Caco-2 (cell line): ENCODE results near the gene RNF208. TPM values are rescaled to one million over a fixed set of nuclear protein-coding genes. Genes with fewer than 3 reads are reported as not detected.
A peak's percentile ranks its signal among the peaks of the same experiment; 100 is the strongest.

Experiments
- BruUV-seq: library from RNA; stranded (reverse); fragments of 400-500 nt; replicated peaks from 2 replicates; lab custom pipeline; 2021; lab: Mats Ljungman, UMichigan
- CTCF ChIA-PET: fragments of 300-600 bp; sonication (Branson Sonifier 250); formaldehyde crosslinking; loops from one replicate; lab custom pipeline; 2022; ENCODE audit warnings: antibody characterized with exemption; lab: Charles Lee
- POLR2A ChIA-PET: fragments of 300-600 bp; sonication (Branson Sonifier 250); formaldehyde crosslinking; loops from one replicate; lab custom pipeline; 2022; ENCODE audit warnings: antibody characterized with exemption; lab: Charles Lee
- DNase-seq, 2 experiments: peaks; one replicate each; pipeline versions ENCODE4 v3.0.0 to v3.0.0-alpha.2; 2020 to 2022
- H3K27me3 ChIP-seq: replicated peaks from 2 replicates; pipeline ENCODE4 v1.6.0; 2011; ENCODE audit warnings: low read length; ENCODE audit not compliant: control insufficient read depth, insufficient read depth
- H3K36me3 ChIP-seq: 2 replicates; pipeline ENCODE4 v1.5.1; 2011; ENCODE audit warnings: low read length; ENCODE audit not compliant: control insufficient read depth, insufficient read depth
- H3K4me1 ChIP-seq: fragments of 250-450 bp; sonication (Bioruptor Pico); 2 replicates; pipeline ENCODE4 v1.5.1; 2020; ENCODE audit warnings: mild to moderate bottlenecking
- H3K4me3 ChIP-seq: 2 replicates; pipeline ENCODE4 v1.5.1; 2011; ENCODE audit warnings: low read depth, mild to moderate bottlenecking, control low read depth, low read length
- H3K9me3 ChIP-seq: fragments of 250-450 bp; sonication (Bioruptor Pico); 2 replicates; pipeline ENCODE4 v1.5.1; 2020; ENCODE audit warnings: mild to moderate bottlenecking, moderate library complexity
- H3K27ac Mint-ChIP-seq: one replicate; pipeline ENCODE4 v1.8.0; 2022; ENCODE audit warnings: mixed read lengths; ENCODE audit not compliant: unreplicated experiment
- H3K27me3 Mint-ChIP-seq: one replicate; pipeline ENCODE4 v1.8.0; 2022; ENCODE audit warnings: mixed read lengths; ENCODE audit not compliant: insufficient read depth, unreplicated experiment
- H3K36me3 Mint-ChIP-seq: one replicate; pipeline ENCODE4 v1.8.0; 2022; ENCODE audit warnings: mild to moderate bottlenecking, mixed read lengths; ENCODE audit not compliant: insufficient read depth, unreplicated experiment
- H3K4me1 Mint-ChIP-seq: one replicate; pipeline ENCODE4 v1.8.0; 2022; ENCODE audit warnings: low read depth, mixed read lengths; ENCODE audit not compliant: unreplicated experiment
- H3K4me3 Mint-ChIP-seq: one replicate; pipeline ENCODE4 v1.8.0; 2022; ENCODE audit warnings: mild to moderate bottlenecking, moderate library complexity, mixed read lengths; ENCODE audit not compliant: unreplicated experiment
- H3K9me3 Mint-ChIP-seq: one replicate; pipeline ENCODE4 v1.8.0; 2022; ENCODE audit warnings: mixed read lengths; ENCODE audit not compliant: unreplicated experiment
- CTCF ChIP-seq, 2 experiments: fragments of 200-600 bp in 1 of 2; IDR thresholded peaks; 1 replicate in 1 of 2; 2 replicates in 1 of 2; pipeline versions ENCODE4 v1.5.1 to v1.8.0; 2011 to 2022; ENCODE audit warnings: antibody characterized with exemption in 1 of 2, control low read depth in 1 of 2, inconsistent platforms in 1 of 2, low read depth in 1 of 2, low read length in 1 of 2, mild to moderate bottlenecking in 1 of 2, moderate library complexity in 1 of 2; ENCODE audit not compliant: insufficient read depth in 1 of 2, severe bottlenecking in 1 of 2, unreplicated experiment in 1 of 2
- intact Hi-C: fragments of 100-400 bp; cut with micrococcal nuclease; formaldehyde crosslinking; loops from one replicate; pipeline ENCODE4 v1.10.0; 2022; ENCODE audit not compliant: unreplicated experiment
- total RNA-seq: library from RNA; stranded (reverse); gene quantifications from 2 replicates; pipeline ENCODE4 v1.2.3, GENCODE V29; 2022

Gene RNF208
- total RNA-seq, 1 experiment from 2014 or later, result 6.5 TPM

GRCh38 chr9:137172901-137173795 is 48.9 kb downstream of the RNF208 start:
- BruUV-seq, result no TSS peak
- Histone ChIP-seq H3K4me3 (no peak overlapping the region), H3K4me1 (peaks cover 10% of the 10 kb centered on the region; the same call in 1 of the 2 replicates), H3K9me3 (no peaks in the 10 kb centered on the region), H3K27me3 (no peaks in the 10 kb centered on the region; the same call in 1 of the 2 replicates), H3K36me3 (no peaks in the 10 kb centered on the region)
- POLR2A ChIA-PET, result no interaction called here
- Mint-ChIP-seq H3K9me3 (no peaks in the 10 kb centered on the region), H3K36me3 (peaks cover 27% of the 10 kb centered on the region), H3K27ac (no peak overlapping the region), H3K4me3 (no peak overlapping the region), H3K4me1 (no peaks in the 10 kb centered on the region), H3K27me3 (no peaks in the 10 kb centered on the region)
- no peak for TF ChIP-seq CTCF (IDR thresholded peaks at IDR 0.05; ENCODE audit: insufficient read depth in 1 of 2, low read depth in 1 of 2, low read length in 1 of 2, severe bottlenecking in 1 of 2, unreplicated experiment in 1 of 2)
- CTCF ChIA-PET, result no interaction called here
- intact Hi-C loops, result no loop called here
- DNase-seq, result no peak

GRCh38 chr9:137171149-137171900 is 50.7 kb downstream of the RNF208 start:
- no peak for DNase-seq
- no peaks in the 10 kb centered on the region for H3K9me3 ChIP-seq
- Mint-ChIP-seq H3K36me3 (peaks cover 20% of the 10 kb centered on the region), H3K9me3 (no peaks in the 10 kb centered on the region), H3K4me1 (peaks cover 5% of the 10 kb centered on the region), H3K27ac (no peak overlapping the region), H3K4me3 (no peak overlapping the region), H3K27me3 (peaks cover 4% of the 10 kb centered on the region)
- no peaks in the 10 kb centered on the region for H3K36me3 ChIP-seq
- peaks cover 16% of the 10 kb centered on the region for H3K4me1 ChIP-seq
- intact Hi-C loops, result no loop called here
- CTCF ChIA-PET, result no interaction called here
- H3K4me3 ChIP-seq, result no peak overlapping the region
- no TSS peak for BruUV-seq
- no peak for TF ChIP-seq CTCF (IDR thresholded peaks at IDR 0.05; ENCODE audit: insufficient read depth in 1 of 2, low read depth in 1 of 2, low read length in 1 of 2, severe bottlenecking in 1 of 2, unreplicated experiment in 1 of 2)
- peaks cover 2% of the 10 kb centered on the region; the same call in 1 of the 2 replicates for H3K27me3 ChIP-seq
- POLR2A ChIA-PET, result interaction anchor here (0.6 kb wide), 1 partner anchor 41 kb away, joined by 10 read pairs; no protein-coding TSS in a partner anchor

GRCh38 chr9:137170486-137171148 is 51.4 kb downstream of the RNF208 start:
- no peak overlapping the region for H3K27ac Mint-ChIP-seq
- BruUV-seq, result no TSS peak
- CTCF ChIA-PET, result interaction anchor here (3.1 kb wide), 1 partner anchor 66 kb away, joined by 16 read pairs; no protein-coding TSS in a partner anchor
- peaks cover 15% of the 10 kb centered on the region for H3K36me3 Mint-ChIP-seq
- POLR2A ChIA-PET, result interaction anchor here (0.7 to 1.0 kb wide), 2 partner anchors 43 to 59 kb away, joined by 3 read pairs; no protein-coding TSS in a partner anchor
- DNase-seq, result no peak
- no peak for TF ChIP-seq CTCF (IDR thresholded peaks at IDR 0.05; ENCODE audit: insufficient read depth in 1 of 2, low read depth in 1 of 2, low read length in 1 of 2, severe bottlenecking in 1 of 2, unreplicated experiment in 1 of 2)
- intact Hi-C loops, result no loop called here
- Histone ChIP-seq H3K9me3 (no peaks in the 10 kb centered on the region), H3K4me3 (no peak overlapping the region), H3K4me1 (peaks cover 16% of the 10 kb centered on the region), H3K27me3 (peaks cover 2% of the 10 kb centered on the region; the same call in 1 of the 2 replicates), H3K36me3 (no peaks in the 10 kb centered on the region)
- peaks cover 6% of the 10 kb centered on the region for H3K4me1 Mint-ChIP-seq
- H3K27me3 Mint-ChIP-seq, result peaks cover 4% of the 10 kb centered on the region
- H3K4me3 Mint-ChIP-seq, result peak overlapping the region; percentile 65
- H3K9me3 Mint-ChIP-seq, result no peaks in the 10 kb centered on the region
